Ovary (tissue), 3 donors: ENCODE measurements around the gene NRL.

Experiments used
- EP300 ChIP-seq: sonication (generic); formaldehyde crosslinking; IDR thresholded peaks from one replicate; pipeline ENCODE4 v1.6.1; 2017; ENCODE audit warnings: antibody characterized with exemption
- POLR2A ChIP-seq: fragments of 450-650 bp; IDR thresholded peaks from one replicate; pipeline ENCODE4 v1.6.1; 2017; ENCODE audit warnings: antibody characterized with exemption, mild to moderate bottlenecking, moderate library complexity
- TF ChIP-seq, protein P1 (sequence below), 3 donors: fragments of 450-650 bp in 2 of 3; fragments of 200-600 bp in 1 of 3; IDR thresholded peaks; one replicate each; pipeline versions ENCODE4 v1.5.1 to v1.8.0; 2016 to 2022; ENCODE audit warnings: antibody characterized with exemption in 3 of 3, mild to moderate bottlenecking in 1 of 3
- donor health status: DM: no; HTN: no; CAD: no.

- TF ChIP-seq, protein P1, sequence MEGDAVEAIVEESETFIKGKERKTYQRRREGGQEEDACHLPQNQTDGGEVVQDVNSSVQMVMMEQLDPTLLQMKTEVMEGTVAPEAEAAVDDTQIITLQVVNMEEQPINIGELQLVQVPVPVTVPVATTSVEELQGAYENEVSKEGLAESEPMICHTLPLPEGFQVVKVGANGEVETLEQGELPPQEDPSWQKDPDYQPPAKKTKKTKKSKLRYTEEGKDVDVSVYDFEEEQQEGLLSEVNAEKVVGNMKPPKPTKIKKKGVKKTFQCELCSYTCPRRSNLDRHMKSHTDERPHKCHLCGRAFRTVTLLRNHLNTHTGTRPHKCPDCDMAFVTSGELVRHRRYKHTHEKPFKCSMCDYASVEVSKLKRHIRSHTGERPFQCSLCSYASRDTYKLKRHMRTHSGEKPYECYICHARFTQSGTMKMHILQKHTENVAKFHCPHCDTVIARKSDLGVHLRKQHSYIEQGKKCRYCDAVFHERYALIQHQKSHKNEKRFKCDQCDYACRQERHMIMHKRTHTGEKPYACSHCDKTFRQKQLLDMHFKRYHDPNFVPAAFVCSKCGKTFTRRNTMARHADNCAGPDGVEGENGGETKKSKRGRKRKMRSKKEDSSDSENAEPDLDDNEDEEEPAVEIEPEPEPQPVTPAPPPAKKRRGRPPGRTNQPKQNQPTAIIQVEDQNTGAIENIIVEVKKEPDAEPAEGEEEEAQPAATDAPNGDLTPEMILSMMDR (IDR thresholded peaks at IDR 0.05) = no peak
- TF ChIP-seq EP300 (no peak), POLR2A (no peak)
These were observed 60.5 kb downstream of the NRL start for GRCh38 chr14:24054324-24054641.
